ENCODE data around the gene DCAF8L2. TPM values are rescaled to one million over a fixed set of nuclear protein-coding genes. Genes with fewer than 3 reads are reported as not detected.
"Not testable (repeated sequence)": the region's sequence is repeated elsewhere in the genome, so short reads cannot be mapped to it uniquely, and the experiment has no call there.

The DCAF8L2 gene
- not detected for total RNA-seq

DNA sequence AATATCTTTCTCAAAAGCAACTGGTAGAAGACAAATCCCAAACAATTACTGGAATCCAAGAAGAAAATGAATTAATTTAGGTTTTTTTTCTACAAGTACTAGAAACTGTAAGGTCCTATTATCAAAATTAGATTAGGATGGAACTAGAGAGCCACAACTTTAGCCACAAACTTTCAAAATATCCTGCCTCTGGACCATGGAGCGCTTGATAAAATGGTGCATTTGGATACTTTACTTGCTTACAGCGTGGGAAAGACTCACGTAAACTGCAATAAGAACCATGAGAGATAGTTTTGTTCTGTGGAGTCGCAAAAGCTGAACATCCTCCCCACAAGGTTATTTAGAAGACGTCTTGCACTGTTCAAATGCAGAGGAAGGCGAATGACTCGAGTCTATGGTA lies at the start of gene DCAF8L2:
TSS of gene DCAF8L2 (plus strand) at position 301 of the 400 bp plus-strand sequence. CDS start 156,552 bp downstream, outside the sequence.
- Histone ChIP-seq H3K27me3 (no peaks in the 10 kb centered on the region), H3K4me1 (no peaks in the 10 kb centered on the region), H3K9me3 (no peaks in the 10 kb centered on the region), H3K4me3 (no peak within 1 kb of the TSS), H3K36me3 (replicated peaks in 1 of 2; ENCODE audit: insufficient read depth in 1 of 2, low read depth in 2 of 2) (no peaks in the 10 kb centered on the region), H3K27ac (no peak within 1 kb of the TSS)
- no peak for TF ChIP-seq POLR2A (IDR thresholded peaks at IDR 0.05)
- TF ChIP-seq, protein P1, sequence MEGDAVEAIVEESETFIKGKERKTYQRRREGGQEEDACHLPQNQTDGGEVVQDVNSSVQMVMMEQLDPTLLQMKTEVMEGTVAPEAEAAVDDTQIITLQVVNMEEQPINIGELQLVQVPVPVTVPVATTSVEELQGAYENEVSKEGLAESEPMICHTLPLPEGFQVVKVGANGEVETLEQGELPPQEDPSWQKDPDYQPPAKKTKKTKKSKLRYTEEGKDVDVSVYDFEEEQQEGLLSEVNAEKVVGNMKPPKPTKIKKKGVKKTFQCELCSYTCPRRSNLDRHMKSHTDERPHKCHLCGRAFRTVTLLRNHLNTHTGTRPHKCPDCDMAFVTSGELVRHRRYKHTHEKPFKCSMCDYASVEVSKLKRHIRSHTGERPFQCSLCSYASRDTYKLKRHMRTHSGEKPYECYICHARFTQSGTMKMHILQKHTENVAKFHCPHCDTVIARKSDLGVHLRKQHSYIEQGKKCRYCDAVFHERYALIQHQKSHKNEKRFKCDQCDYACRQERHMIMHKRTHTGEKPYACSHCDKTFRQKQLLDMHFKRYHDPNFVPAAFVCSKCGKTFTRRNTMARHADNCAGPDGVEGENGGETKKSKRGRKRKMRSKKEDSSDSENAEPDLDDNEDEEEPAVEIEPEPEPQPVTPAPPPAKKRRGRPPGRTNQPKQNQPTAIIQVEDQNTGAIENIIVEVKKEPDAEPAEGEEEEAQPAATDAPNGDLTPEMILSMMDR (IDR thresholded peaks at IDR 0.05): no peak
- DNase-seq (no peak), ATAC-seq (no peak)
- intact Hi-C loops (cut with DNase I): no loop called here
- 56 to 65% methylated on average over 7 of the region's 7 CpGs for WGBS, 2 donors

DNA sequence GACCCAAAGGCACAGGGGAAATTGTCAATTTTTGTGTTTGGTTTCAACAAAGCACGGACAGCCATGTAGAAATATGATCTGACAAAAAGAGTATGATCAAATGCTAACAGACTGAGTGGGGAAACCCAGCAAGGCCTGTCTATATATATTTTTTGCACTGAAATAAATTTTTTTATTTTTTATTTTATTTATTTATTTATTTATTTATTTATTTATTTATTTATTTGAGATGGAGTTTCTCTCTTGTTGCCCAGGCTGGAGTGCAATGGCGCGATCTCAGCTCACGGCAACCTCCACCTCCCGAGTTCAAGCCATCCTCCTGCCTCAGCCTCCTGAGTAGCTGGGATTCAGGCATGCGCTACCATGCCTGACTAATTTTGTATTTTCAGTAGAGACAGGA lies 49.0 kb upstream of the DCAF8L2 start:
- ATAC-seq; DNase-seq; H3K27me3 ChIP-seq; H3K27ac ChIP-seq; H3K9me3 ChIP-seq; H3K36me3 ChIP-seq (replicated peaks in 1 of 2; ENCODE audit: insufficient read depth in 1 of 2, low read depth in 2 of 2); H3K4me1 ChIP-seq; H3K4me3 ChIP-seq; intact Hi-C loops (cut with DNase I): not testable (repeated sequence)
- WGBS, 2 donors: 80 to 96% methylated on average over 6 of the region's 6 CpGs

DNA sequence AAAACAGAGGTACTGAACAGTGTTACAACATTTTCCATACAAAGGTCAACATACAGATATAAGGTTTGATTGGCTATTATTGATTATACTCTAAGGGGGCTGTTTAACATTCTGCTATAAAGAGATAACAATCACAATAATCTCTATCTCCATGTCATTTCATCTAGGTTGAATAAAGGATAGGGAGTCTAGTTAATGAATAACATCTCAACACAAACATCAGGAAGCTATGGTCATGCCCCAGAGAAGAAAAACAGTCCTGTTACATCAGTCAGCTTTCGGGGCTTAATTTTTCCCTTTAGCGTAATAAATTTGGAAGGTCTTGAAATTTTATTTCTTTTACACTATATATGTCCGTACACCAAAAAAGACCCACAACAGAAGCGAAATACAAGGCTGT lies 41.5 kb upstream of the DCAF8L2 start:
- no peak for TF ChIP-seq POLR2A (IDR thresholded peaks at IDR 0.05)
- TF ChIP-seq, protein P1 (IDR thresholded peaks at IDR 0.05): no peak
- ATAC-seq (no peak), DNase-seq (no peak)
- no peaks in the 10 kb centered on the region for H3K27me3 ChIP-seq
- H3K9me3 ChIP-seq: no peaks in the 10 kb centered on the region
- H3K4me1 ChIP-seq: no peaks in the 10 kb centered on the region
- H3K4me3 ChIP-seq: no peak overlapping the region
- intact Hi-C loops (cut with DNase I): no loop called here
- H3K27ac ChIP-seq: no peak overlapping the region
- WGBS, 2 donors: 48 to 53% methylated on average over 4 of the region's 4 CpGs
- H3K36me3 ChIP-seq (replicated peaks in 1 of 2; ENCODE audit: insufficient read depth in 1 of 2, low read depth in 2 of 2): no peaks in the 10 kb centered on the region

DNA sequence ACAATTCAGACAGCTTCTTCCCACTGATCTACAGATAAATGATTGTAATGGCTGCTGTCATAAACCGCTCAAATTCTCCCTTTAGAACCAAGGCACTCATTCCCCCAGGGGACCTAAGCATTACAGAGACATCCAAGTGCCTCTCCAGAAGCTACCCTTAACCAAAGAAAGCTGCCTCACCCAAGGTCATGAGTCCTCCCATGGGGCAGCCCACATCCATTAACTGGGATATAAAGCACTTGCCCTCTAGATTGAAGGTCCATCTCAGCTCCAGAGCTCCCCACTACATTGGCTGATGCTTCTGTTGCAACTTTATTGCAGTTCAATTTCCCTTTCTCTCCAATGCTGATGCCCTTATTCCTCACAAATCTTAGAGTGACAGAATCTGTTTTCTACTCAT lies 40.5 kb upstream of the DCAF8L2 start:
- no peaks in the 10 kb centered on the region for H3K4me1 ChIP-seq
- no peaks in the 10 kb centered on the region for H3K9me3 ChIP-seq
- TF ChIP-seq POLR2A (IDR thresholded peaks at IDR 0.05): no peak
- TF ChIP-seq, protein P1 (IDR thresholded peaks at IDR 0.05): no peak
- H3K27me3 ChIP-seq: no peaks in the 10 kb centered on the region
- intact Hi-C loops (cut with DNase I): no loop called here
- 0 to 69% methylated on average over 1 of the region's 1 CpG for WGBS, 2 donors
- no peak overlapping the region for H3K4me3 ChIP-seq
- no peaks in the 10 kb centered on the region for H3K36me3 ChIP-seq (replicated peaks in 1 of 2; ENCODE audit: insufficient read depth in 1 of 2, low read depth in 2 of 2)
- DNase-seq (no peak), ATAC-seq (no peak)
- no peak overlapping the region for H3K27ac ChIP-seq

DNA sequence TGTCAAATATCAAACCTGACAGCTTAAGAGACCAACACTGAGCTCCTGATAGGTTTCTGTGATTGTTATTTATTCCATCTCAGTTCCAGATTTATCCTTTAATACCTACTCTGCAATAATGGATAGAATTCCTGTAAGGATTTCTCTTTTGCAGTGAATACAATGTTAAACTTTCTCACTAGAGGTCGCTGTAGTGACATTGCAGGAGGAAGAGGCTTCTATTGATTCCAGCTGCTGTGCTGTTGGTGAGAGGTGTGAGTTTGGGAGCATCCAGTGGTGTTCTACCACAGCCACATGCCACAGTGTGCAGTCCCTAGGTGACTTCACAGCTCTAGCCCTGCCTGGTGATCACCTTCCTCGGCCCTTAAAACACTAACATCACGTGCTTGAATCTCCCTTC lies 34.6 kb upstream of the DCAF8L2 start:
- ATAC-seq: no peak
- TF ChIP-seq, protein P1 (IDR thresholded peaks at IDR 0.05): peak in 6 of 7 experiments; percentile 13 to 43 (median 32)
- TF ChIP-seq POLR2A (IDR thresholded peaks at IDR 0.05): no peak
- H3K4me3 ChIP-seq: no peak overlapping the region
- 0 to 37% methylated on average over 1 to 3 of the region's 3 CpGs for WGBS, 2 donors
- H3K27ac ChIP-seq: no peak overlapping the region
- intact Hi-C loops (cut with DNase I): no loop called here
- DNase-seq: no peak
- H3K27me3 ChIP-seq: no peaks in the 10 kb centered on the region
- H3K4me1 ChIP-seq: no peaks in the 10 kb centered on the region
- no peaks in the 10 kb centered on the region for H3K36me3 ChIP-seq (replicated peaks in 1 of 2; ENCODE audit: insufficient read depth in 1 of 2, low read depth in 2 of 2)
- H3K9me3 ChIP-seq: no peaks in the 10 kb centered on the region
